Measurements from ENCODE around the gene ADIPOR2.

The ADIPOR2 gene

DNA sequence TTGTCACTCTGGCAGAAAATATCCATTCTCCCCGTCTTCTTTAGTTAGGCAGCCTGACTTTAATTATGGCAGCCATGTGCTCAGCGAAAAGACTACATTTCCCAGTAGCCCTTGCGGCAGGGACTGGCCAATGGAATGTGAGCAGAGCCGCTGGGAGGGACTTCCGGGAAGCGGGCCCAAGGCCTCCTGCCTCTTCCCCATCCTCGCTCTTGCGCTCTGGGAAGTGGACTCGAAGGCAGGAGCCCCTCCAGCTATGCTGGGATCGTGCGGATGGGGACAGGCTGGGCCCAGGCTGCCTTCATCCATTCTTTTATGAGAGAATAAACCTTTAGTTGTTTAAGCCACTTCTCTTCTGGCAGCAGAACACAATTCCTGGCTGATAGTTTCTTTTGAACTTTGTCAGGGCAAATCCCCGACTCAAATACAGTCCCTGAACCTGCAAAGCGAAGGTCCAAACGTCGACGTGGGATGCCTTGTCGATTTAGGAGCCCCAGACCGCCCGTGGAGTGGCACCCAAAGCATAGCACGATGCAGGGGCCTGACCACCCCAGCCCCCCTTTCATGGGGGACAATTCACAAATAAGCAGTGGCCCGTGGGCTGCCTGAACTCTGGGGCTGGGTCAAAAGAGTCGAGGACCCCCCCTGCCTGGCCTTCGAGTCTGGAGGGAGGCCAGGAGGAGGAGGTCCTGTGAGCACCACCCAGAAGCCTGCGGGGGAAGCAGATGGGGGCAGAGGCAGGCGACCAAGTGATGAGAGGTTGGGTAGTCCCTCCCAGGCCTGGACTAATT is 113.9 kb downstream of the ADIPOR2 start:
- Histone ChIP-seq H3K4me3 (ENCODE audit: insufficient read depth in 1 of 2, low read depth in 1 of 2, low read length in 2 of 2) (no peak overlapping the region), H3K18ac (ENCODE audit: low read depth in 1 of 2, low read length in 2 of 2) (peak overlapping the region; percentile 77 to 90), H2AFZ (ENCODE audit: low read depth, low read length) (peak overlapping the region; percentile 36), H3K4me2 (ENCODE audit: low read length, poor library complexity, severe bottlenecking) (no peak overlapping the region), H4K8ac (ENCODE audit: low read length) (peak overlapping the region; percentile 95), H2BK120ac (ENCODE audit: low read depth, low read length) (peak overlapping the region; percentile 39), H2AK5ac (ENCODE audit: low read length, severe bottlenecking) (peak overlapping the region; percentile 20), H2BK15ac (ENCODE audit: low read depth, poor library complexity, severe bottlenecking) (peak overlapping the region; percentile 44), H3K9me3 (ENCODE audit: control insufficient read depth, low read length) (no peaks in the 10 kb centered on the region), H3K14ac (ENCODE audit: low read length in 2 of 2) (no peak overlapping the region), H2BK12ac (ENCODE audit: low read length in 2 of 2) (no peak overlapping the region), H3K4ac (ENCODE audit: low read depth in 1 of 2, low read length in 2 of 2) (peak overlapping the region; percentile 20 to 85), H3K79me1 (replicated peaks; ENCODE audit: low read length, poor library complexity, severe bottlenecking) (no peaks in the 10 kb centered on the region), H3K9ac (ENCODE audit: low read length) (no peak overlapping the region), H3K27ac (ENCODE audit: low read length, poor library complexity, severe bottlenecking) (no peak overlapping the region), H3K27me3 (ENCODE audit: control insufficient read depth in 1 of 2, insufficient read depth in 1 of 2, low read length in 2 of 2) (peaks cover 0 to 6% of the 10 kb centered on the region in 2 experiments), H3K4me1 (ENCODE audit: control insufficient read depth, insufficient read depth, low read depth, low read length) (peaks cover 4% of the 10 kb centered on the region), H3K23ac (ENCODE audit: low read length in 2 of 2) (peak overlapping the region in 1 of 2 experiments; percentile 75), H4K91ac (ENCODE audit: low read length) (peak overlapping the region; percentile 52), H2BK5ac (ENCODE audit: low read depth, low read length, poor library complexity, severe bottlenecking) (no peak overlapping the region), H3K36me3 (ENCODE audit: control insufficient read depth in 1 of 2, insufficient read depth in 2 of 2, low read depth in 1 of 2, low read length in 2 of 2) (no peaks in the 10 kb centered on the region)
- 55% methylated on average over 25 of the region's 25 CpGs for WGBS
- peak; percentile 88 for DNase-seq

DNA sequence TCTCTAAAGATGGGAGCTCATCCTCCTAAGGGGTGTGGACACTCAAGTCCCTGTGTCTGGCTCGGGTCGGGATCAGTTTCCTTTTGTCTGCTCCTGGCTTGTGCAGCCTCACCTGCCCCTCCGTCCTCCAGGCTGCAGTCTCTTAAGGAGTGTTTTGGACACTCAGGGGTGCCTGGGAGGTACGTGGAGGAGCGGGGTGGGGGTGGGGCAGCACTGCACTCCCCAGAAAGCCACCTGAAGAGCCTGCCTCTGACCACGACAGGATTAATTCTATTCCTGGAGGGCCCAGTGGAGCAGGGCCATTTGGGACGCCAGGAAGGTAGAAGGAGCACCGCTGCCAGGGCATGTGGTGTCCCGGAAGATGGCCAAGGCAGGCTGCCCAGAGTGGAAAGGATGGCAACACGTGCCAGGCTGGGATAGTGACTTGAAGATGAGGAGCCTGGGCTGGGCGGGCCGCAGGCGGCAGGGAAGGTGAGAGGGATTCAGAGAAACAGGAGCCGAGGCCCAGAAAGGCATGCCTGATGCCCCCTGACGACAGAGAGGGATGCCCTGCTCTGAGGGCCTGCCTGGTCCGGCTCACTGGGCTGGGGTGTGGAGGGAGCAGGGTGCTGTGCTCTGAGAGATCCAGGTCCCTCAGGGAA is 114.7 kb downstream of the ADIPOR2 start:
- no peak overlapping the region for H3K4me2 ChIP-seq (ENCODE audit: low read length, poor library complexity, severe bottlenecking)
- peak overlapping the region in 1 of 2 experiments; percentile 4 for H2BK12ac ChIP-seq (ENCODE audit: low read length in 2 of 2)
- no peak overlapping the region for H3K4me3 ChIP-seq (ENCODE audit: insufficient read depth in 1 of 2, low read depth in 1 of 2, low read length in 2 of 2)
- 91% methylated on average over 16 of the region's 16 CpGs for WGBS
- H3K4me1 ChIP-seq (ENCODE audit: control insufficient read depth, insufficient read depth, low read depth, low read length) = peaks cover 4% of the 10 kb centered on the region
- no peak overlapping the region for H3K27ac ChIP-seq (ENCODE audit: low read length, poor library complexity, severe bottlenecking)
- H3K79me1 ChIP-seq (replicated peaks; ENCODE audit: low read length, poor library complexity, severe bottlenecking) = no peaks in the 10 kb centered on the region
- no peak overlapping the region for H3K9ac ChIP-seq (ENCODE audit: low read length)
- no peaks in the 10 kb centered on the region for H3K9me3 ChIP-seq (ENCODE audit: control insufficient read depth, low read length)
- H2BK120ac ChIP-seq (ENCODE audit: low read depth, low read length) = no peak overlapping the region
- no peaks in the 10 kb centered on the region for H3K36me3 ChIP-seq (ENCODE audit: control insufficient read depth in 1 of 2, insufficient read depth in 2 of 2, low read depth in 1 of 2, low read length in 2 of 2)
- H2BK15ac ChIP-seq (ENCODE audit: low read depth, poor library complexity, severe bottlenecking) = no peak overlapping the region
- no peak overlapping the region for H3K23ac ChIP-seq (ENCODE audit: low read length in 2 of 2)
- H2AFZ ChIP-seq (ENCODE audit: low read depth, low read length) = no peak overlapping the region
- H3K14ac ChIP-seq (ENCODE audit: low read length in 2 of 2) = no peak overlapping the region
- no peak overlapping the region for H2BK5ac ChIP-seq (ENCODE audit: low read depth, low read length, poor library complexity, severe bottlenecking)
- peaks cover 0 to 7% of the 10 kb centered on the region in 2 experiments for H3K27me3 ChIP-seq (ENCODE audit: control insufficient read depth in 1 of 2, insufficient read depth in 1 of 2, low read length in 2 of 2)
- H4K91ac ChIP-seq (ENCODE audit: low read length) = peak overlapping the region; percentile 19
- DNase-seq = no peak
- peak overlapping the region; percentile 95 for H4K8ac ChIP-seq (ENCODE audit: low read length)
- no peak overlapping the region for H2AK5ac ChIP-seq (ENCODE audit: low read length, severe bottlenecking)
- no peak overlapping the region for H3K4ac ChIP-seq (ENCODE audit: low read depth in 1 of 2, low read length in 2 of 2)
- no peak overlapping the region for H3K18ac ChIP-seq (ENCODE audit: low read depth in 1 of 2, low read length in 2 of 2)

DNA sequence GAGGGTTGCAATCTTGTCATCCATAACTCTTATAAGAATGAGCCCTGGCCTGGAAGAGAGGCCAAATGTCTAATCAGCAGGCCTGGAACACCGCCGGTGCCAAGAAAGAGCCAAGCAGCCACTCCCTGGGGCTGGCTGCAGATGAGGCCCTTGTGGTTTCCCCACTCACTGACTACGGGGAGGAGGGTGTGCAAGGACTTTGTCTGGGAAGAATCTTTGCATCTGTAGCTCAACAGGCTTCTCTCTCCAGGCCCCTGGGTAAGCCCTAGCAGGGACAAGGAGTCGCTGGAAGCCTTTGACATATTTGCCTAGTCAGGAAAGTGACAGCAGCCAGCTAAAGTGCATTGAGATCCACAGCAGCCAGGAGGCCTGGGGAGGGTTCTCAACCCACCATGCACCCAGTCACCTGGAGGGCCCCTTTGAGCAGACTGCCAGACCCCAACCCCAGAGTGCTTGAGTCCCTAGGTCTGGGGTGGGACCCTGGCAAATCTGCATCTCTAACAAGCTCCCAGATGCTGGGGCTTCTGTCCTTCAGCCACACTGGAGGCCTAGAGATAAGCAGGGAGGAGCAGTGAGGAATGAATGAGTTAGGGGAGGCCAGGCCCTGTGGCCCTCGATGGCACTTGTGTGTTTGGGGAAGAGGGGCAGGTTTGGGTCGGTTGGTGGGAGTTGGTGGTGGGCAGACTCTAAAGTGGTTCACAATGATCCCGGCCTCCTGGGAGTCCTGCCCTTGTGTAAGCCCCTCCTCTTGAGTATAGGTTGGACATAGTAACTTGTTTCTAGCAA is 115.6 kb downstream of the ADIPOR2 start:
- Histone ChIP-seq H4K8ac (ENCODE audit: low read length) (no peak overlapping the region), H2AFZ (ENCODE audit: low read depth, low read length) (no peak overlapping the region), H3K79me1 (replicated peaks; ENCODE audit: low read length, poor library complexity, severe bottlenecking) (no peaks in the 10 kb centered on the region), H3K4ac (ENCODE audit: low read depth in 1 of 2, low read length in 2 of 2) (no peak overlapping the region), H3K9ac (ENCODE audit: low read length) (no peak overlapping the region), H3K14ac (ENCODE audit: low read length in 2 of 2) (no peak overlapping the region), H3K36me3 (ENCODE audit: control insufficient read depth in 1 of 2, insufficient read depth in 2 of 2, low read depth in 1 of 2, low read length in 2 of 2) (no peaks in the 10 kb centered on the region), H2BK5ac (ENCODE audit: low read depth, low read length, poor library complexity, severe bottlenecking) (no peak overlapping the region), H2BK15ac (ENCODE audit: low read depth, poor library complexity, severe bottlenecking) (no peak overlapping the region), H3K27ac (ENCODE audit: low read length, poor library complexity, severe bottlenecking) (no peak overlapping the region), H2AK5ac (ENCODE audit: low read length, severe bottlenecking) (no peak overlapping the region), H3K9me3 (ENCODE audit: control insufficient read depth, low read length) (no peaks in the 10 kb centered on the region), H2BK120ac (ENCODE audit: low read depth, low read length) (no peak overlapping the region), H3K4me1 (ENCODE audit: control insufficient read depth, insufficient read depth, low read depth, low read length) (peaks cover 7% of the 10 kb centered on the region), H4K91ac (ENCODE audit: low read length) (no peak overlapping the region), H3K4me2 (ENCODE audit: low read length, poor library complexity, severe bottlenecking) (no peak overlapping the region), H2BK12ac (ENCODE audit: low read length in 2 of 2) (no peak overlapping the region), H3K18ac (ENCODE audit: low read depth in 1 of 2, low read length in 2 of 2) (no peak overlapping the region), H3K27me3 (ENCODE audit: control insufficient read depth in 1 of 2, insufficient read depth in 1 of 2, low read length in 2 of 2) (peaks cover 0 to 9% of the 10 kb centered on the region in 2 experiments), H3K4me3 (ENCODE audit: insufficient read depth in 1 of 2, low read depth in 1 of 2, low read length in 2 of 2) (no peak overlapping the region), H3K23ac (ENCODE audit: low read length in 2 of 2) (no peak overlapping the region)
- WGBS = 80% methylated on average over 7 of the region's 7 CpGs
- DNase-seq = no peak

Measured in mesenchymal stem cell (in vitro differentiated cells and primary cell).